HepG2 (cell line): ENCODE results near the gene ENDOG. TPM values are rescaled to one million over a fixed set of nuclear protein-coding genes. Genes with fewer than 3 reads are reported as not detected.
A peak's percentile ranks its signal among the peaks of the same experiment; 100 is the strongest.

Experiments used
- CENPT ChIP-seq: sonication (generic); formaldehyde crosslinking; IDR thresholded peaks from 2 replicates; pipeline ENCODE4 v1.8.0; 2022; ENCODE audit warnings: low read depth, mild to moderate bottlenecking, moderate library complexity, missing genetic modification reagents
- DR1 ChIP-seq: sonication (generic); formaldehyde crosslinking; IDR thresholded peaks from 2 replicates; pipeline ENCODE4 v1.8.0; 2021; ENCODE audit warnings: mild to moderate bottlenecking, missing genetic modification reagents, inconsistent platforms
- EZH2 ChIP-seq: conservative IDR thresholded peaks from 2 replicates; pipeline ENCODE4 v1.6.1; 2012; ENCODE audit warnings: mild to moderate bottlenecking, low read depth, low read length, moderate library complexity
- FOXK1 ChIP-seq: sonication (generic); formaldehyde crosslinking; IDR thresholded peaks from 2 replicates; pipeline ENCODE4 v1.4.0; 2020; ENCODE audit warnings: low read depth, missing genetic modification reagents, borderline replicate concordance
- HMG20B ChIP-seq: conservative IDR thresholded peaks from 2 replicates; pipeline ENCODE4 v1.6.1; 2016; ENCODE audit warnings: missing genetic modification reagents, missing compliant biosample characterization
- KDM3A ChIP-seq: IDR thresholded peaks from 2 replicates; pipeline ENCODE4 v1.6.1; 2018; ENCODE audit warnings: low read depth, missing compliant biosample characterization
- NCOA2 ChIP-seq: sonication (generic); formaldehyde crosslinking; IDR thresholded peaks from 2 replicates; pipeline ENCODE4 v1.8.0; 2022; ENCODE audit warnings: inconsistent platforms
- NR2C2 ChIP-seq: sonication (generic); formaldehyde crosslinking; IDR thresholded peaks from 2 replicates; pipeline ENCODE4 v1.4.0; 2020; ENCODE audit warnings: missing genetic modification reagents, mild to moderate bottlenecking, moderate library complexity, borderline replicate concordance
- RCOR2 ChIP-seq: IDR thresholded peaks from 2 replicates; pipeline ENCODE4 v1.6.1; 2016; ENCODE audit warnings: missing biosample characterization, missing genetic modification reagents
- REXO4 ChIP-seq: sonication (generic); formaldehyde crosslinking; IDR thresholded peaks from 2 replicates; pipeline ENCODE4 v1.8.0; 2022; ENCODE audit warnings: missing genetic modification reagents, mild to moderate bottlenecking, borderline replicate concordance
- RNF2 ChIP-seq: fragments of 450-650 bp; conservative IDR thresholded peaks from 2 replicates; pipeline ENCODE4 v1.6.1; 2016; ENCODE audit warnings: low read depth
- SIN3B ChIP-seq: fragments of 150-350 bp; IDR thresholded peaks from 2 replicates; pipeline ENCODE4 v1.6.1; 2014; ENCODE audit warnings: low read length
- SMAD1 ChIP-seq: sonication (generic); formaldehyde crosslinking; IDR thresholded peaks from 2 replicates; pipeline ENCODE4 v1.4.0; 2020; ENCODE audit warnings: missing genetic modification reagents, low read depth, mild to moderate bottlenecking, borderline replicate concordance
- TBX2 ChIP-seq: sonication (generic); formaldehyde crosslinking; IDR thresholded peaks from 2 replicates; pipeline ENCODE4 v1.5.0; 2020; ENCODE audit warnings: missing genetic modification reagents, mild to moderate bottlenecking, borderline replicate concordance
- ZFP41 ChIP-seq: sonication (generic); formaldehyde crosslinking; IDR thresholded peaks from 2 replicates; pipeline ENCODE4 v1.4.0; 2020; ENCODE audit warnings: mild to moderate bottlenecking, missing genetic modification reagents, borderline replicate concordance
- ZKSCAN1 ChIP-seq: fragments of 150-350 bp; IDR thresholded peaks from 2 replicates; pipeline ENCODE4 v1.6.1; 2014; ENCODE audit warnings: low read length
- ZNF234 ChIP-seq: sonication (generic); formaldehyde crosslinking; conservative IDR thresholded peaks from 2 replicates; pipeline ENCODE4 v1.5.1; 2020; ENCODE audit warnings: mild to moderate bottlenecking, missing genetic modification reagents
- ZNF335 ChIP-seq: sonication (generic); formaldehyde crosslinking; IDR thresholded peaks from 2 replicates; pipeline ENCODE4 v1.4.0; 2020; ENCODE audit warnings: missing genetic modification reagents
- ZNF451 ChIP-seq: sonication (generic); formaldehyde crosslinking; IDR thresholded peaks from 2 replicates; pipeline ENCODE4 v1.5.0; 2020; ENCODE audit warnings: mild to moderate bottlenecking, missing genetic modification reagents
- ZNF639 ChIP-seq: conservative IDR thresholded peaks from 2 replicates; pipeline ENCODE4 v1.6.1; 2018; ENCODE audit warnings: missing genetic modification reagents
- ZSCAN12 ChIP-seq: sonication (generic); formaldehyde crosslinking; IDR thresholded peaks from 2 replicates; pipeline ENCODE4 v1.9.0; 2021; ENCODE audit warnings: mild to moderate bottlenecking, missing genetic modification reagents
- ZSCAN9 ChIP-seq: IDR thresholded peaks from 2 replicates; pipeline ENCODE4 v1.6.1; 2016; ENCODE audit warnings: borderline replicate concordance
- polyA plus RNA-seq, 8 experiments: library from polyadenylated mRNA; depleted of rRNA in 3 of 8; stranded (reverse) in 7 of 8; unstranded in 1 of 8; fragments of >200 nt; fragmentation: Illumina TruSeq in 4 of 8; extraction: Trizol in 4 of 8; gene quantifications; 2 replicates each; pipeline versions ENCODE4 v1.2.1 to v1.2.3, GENCODE V29; 2011 to 2016; ENCODE audit warnings: low read depth in 4 of 8, missing spikeins in 1 of 8, mixed read lengths in 1 of 8; ENCODE audit not compliant: insufficient read depth in 1 of 8
- total RNA-seq, 5 experiments: library from RNA; depleted of rRNA; stranded (reverse); fragments of >200 nt; fragmentation: Illumina TruSeq; extraction: Trizol; gene quantifications; 2 replicates each; pipeline ENCODE4 v1.2.3, GENCODE V29; 2016; ENCODE audit warnings: low read depth in 1 of 5
- TF ChIP-seq, protein P1 (sequence below): sonication (generic); formaldehyde crosslinking; IDR thresholded peaks from 2 replicates; pipeline ENCODE4 v1.5.0; 2020; ENCODE audit warnings: missing genetic modification reagents
- TF ChIP-seq, protein P2 (sequence below): sonication (generic); formaldehyde crosslinking; IDR thresholded peaks from 2 replicates; pipeline ENCODE4 v1.4.0; 2020; ENCODE audit warnings: missing genetic modification reagents

The ENDOG gene
- total and polyA plus RNA-seq, 2 of the 13 experiments (the other 11 are each of a cell fraction or from before 2014, with no cell fraction given) = 26.3 to 28.8 TPM

GRCh38 chr9:128771745-128772519, 46.4 kb upstream of the ENDOG start, which contains the start of gene ZER1 (continued):
- TF ChIP-seq KDM3A (CRISPR knock-in tag) = peak; percentile 91
- no peak; the same call in 1 of the 2 replicates for TF ChIP-seq SMAD1 (CRISPR knock-in tag)
- TF ChIP-seq EZH2 = no peak
- TF ChIP-seq ZNF335 (CRISPR knock-in tag) = no peak
- TF ChIP-seq DR1 (CRISPR knock-in tag) = no peak
- no peak for TF ChIP-seq RNF2
- no peak for TF ChIP-seq ZSCAN12 (CRISPR knock-in tag)
- peak; percentile 89 for TF ChIP-seq NR2C2 (CRISPR knock-in tag)
- TF ChIP-seq RCOR2 (CRISPR knock-in tag) = no peak
- TF ChIP-seq NCOA2 (CRISPR knock-in tag) = peak; percentile 55
- peak; percentile 99 for TF ChIP-seq ZNF639 (CRISPR knock-in tag)
- peak; percentile 75; the same call in 1 of the 2 replicates for TF ChIP-seq ZNF451 (CRISPR knock-in tag)
- no peak for TF ChIP-seq ZNF234
- TF ChIP-seq SIN3B = peak; percentile 89
- TF ChIP-seq, protein P1, sequence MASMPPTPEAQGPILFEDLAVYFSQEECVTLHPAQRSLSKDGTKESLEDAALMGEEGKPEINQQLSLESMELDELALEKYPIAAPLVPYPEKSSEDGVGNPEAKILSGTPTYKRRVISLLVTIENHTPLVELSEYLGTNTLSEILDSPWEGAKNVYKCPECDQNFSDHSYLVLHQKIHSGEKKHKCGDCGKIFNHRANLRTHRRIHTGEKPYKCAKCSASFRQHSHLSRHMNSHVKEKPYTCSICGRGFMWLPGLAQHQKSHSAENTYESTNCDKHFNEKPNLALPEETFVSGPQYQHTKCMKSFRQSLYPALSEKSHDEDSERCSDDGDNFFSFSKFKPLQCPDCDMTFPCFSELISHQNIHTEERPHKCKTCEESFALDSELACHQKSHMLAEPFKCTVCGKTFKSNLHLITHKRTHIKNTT (CRISPR knock-in tag) = no peak
- peak; percentile 41; the same call in 1 of the 2 replicates for TF ChIP-seq CENPT (CRISPR knock-in tag)
- TF ChIP-seq ZSCAN9 (CRISPR knock-in tag) = no peak
- no peak for TF ChIP-seq HMG20B (CRISPR knock-in tag)
- no peak for TF ChIP-seq ZFP41 (CRISPR knock-in tag)
- TF ChIP-seq, protein P2, sequence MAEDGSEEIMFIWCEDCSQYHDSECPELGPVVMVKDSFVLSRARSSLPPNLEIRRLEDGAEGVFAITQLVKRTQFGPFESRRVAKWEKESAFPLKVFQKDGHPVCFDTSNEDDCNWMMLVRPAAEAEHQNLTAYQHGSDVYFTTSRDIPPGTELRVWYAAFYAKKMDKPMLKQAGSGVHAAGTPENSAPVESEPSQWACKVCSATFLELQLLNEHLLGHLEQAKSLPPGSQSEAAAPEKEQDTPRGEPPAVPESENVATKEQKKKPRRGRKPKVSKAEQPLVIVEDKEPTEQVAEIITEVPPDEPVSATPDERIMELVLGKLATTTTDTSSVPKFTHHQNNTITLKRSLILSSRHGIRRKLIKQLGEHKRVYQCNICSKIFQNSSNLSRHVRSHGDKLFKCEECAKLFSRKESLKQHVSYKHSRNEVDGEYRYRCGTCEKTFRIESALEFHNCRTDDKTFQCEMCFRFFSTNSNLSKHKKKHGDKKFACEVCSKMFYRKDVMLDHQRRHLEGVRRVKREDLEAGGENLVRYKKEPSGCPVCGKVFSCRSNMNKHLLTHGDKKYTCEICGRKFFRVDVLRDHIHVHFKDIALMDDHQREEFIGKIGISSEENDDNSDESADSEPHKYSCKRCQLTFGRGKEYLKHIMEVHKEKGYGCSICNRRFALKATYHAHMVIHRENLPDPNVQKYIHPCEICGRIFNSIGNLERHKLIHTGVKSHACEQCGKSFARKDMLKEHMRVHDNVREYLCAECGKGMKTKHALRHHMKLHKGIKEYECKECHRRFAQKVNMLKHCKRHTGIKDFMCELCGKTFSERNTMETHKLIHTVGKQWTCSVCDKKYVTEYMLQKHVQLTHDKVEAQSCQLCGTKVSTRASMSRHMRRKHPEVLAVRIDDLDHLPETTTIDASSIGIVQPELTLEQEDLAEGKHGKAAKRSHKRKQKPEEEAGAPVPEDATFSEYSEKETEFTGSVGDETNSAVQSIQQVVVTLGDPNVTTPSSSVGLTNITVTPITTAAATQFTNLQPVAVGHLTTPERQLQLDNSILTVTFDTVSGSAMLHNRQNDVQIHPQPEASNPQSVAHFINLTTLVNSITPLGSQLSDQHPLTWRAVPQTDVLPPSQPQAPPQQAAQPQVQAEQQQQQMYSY = 0 out of 2 replicates have a peak, but pooled peaks have one; percentile 18
- TF ChIP-seq TBX2 (CRISPR knock-in tag) = peak; percentile 43; the same call in 1 of the 2 replicates
- TF ChIP-seq REXO4 (CRISPR knock-in tag) = no peak
- TF ChIP-seq ZKSCAN1 = no peak
- TF ChIP-seq FOXK1 (CRISPR knock-in tag) = peak; percentile 98
